HCT116 (cell line): ENCODE results near the gene SLFNL1. TPM values are rescaled to one million over a fixed set of nuclear protein-coding genes. Genes with fewer than 3 reads are reported as not detected.

Experiments
- ATAC-seq: fragments of 200-7000 bp; cut with Tn5 transposase; 2 replicates; pipeline ENCODE4 v1.9.1; 2020; ENCODE audit warnings: mild to moderate bottlenecking, moderate library complexity
- BruUV-seq: library from RNA; stranded (reverse); fragments of 400-500 nt; replicated peaks from 2 replicates; lab custom pipeline; 2021; lab: Mats Ljungman, UMichigan
- CTCF ChIA-PET: fragments of 300-600 bp; sonication (Branson Sonifier 250); formaldehyde crosslinking; loops from one replicate; lab custom pipeline; 2021; ENCODE audit warnings: antibody characterized with exemption; lab: Charles Lee
- POLR2A ChIA-PET: fragments of 300-600, 350-600 bp; sonication (Branson Sonifier 250); formaldehyde crosslinking; loops from one replicate; lab custom pipeline; 2021; ENCODE audit warnings: antibody characterized with exemption; lab: Charles Lee
- RAD21 ChIA-PET, 2 experiments: fragments of 300-600 bp; sonication (Branson Sonifier 250); formaldehyde crosslinking; loops; one replicate each; lab custom pipeline; 2023; ENCODE audit warnings: low total read pairs in 2 of 2; ENCODE audit not compliant: uncharacterized antibody in 2 of 2, unreplicated experiment in 2 of 2, low non-redundant PET in 1 of 2; lab: Charles Lee
- DNase-seq: peaks from one replicate; pipeline ENCODE4 v3.0.0-alpha.2; 2010; ENCODE audit warnings: low read depth, low spot score
- H2AFZ ChIP-seq: fragments of 200-600 bp; shearing (Covaris generic), sonication (generic); 2 replicates; pipeline ENCODE4 v1.6.1; 2017; ENCODE audit warnings: low read depth, mixed run types, mixed read lengths, antibody characterized with exemption, low read length; ENCODE audit not compliant: poor library complexity, severe bottlenecking
- H3K27ac ChIP-seq: 2 replicates; pipeline ENCODE4 v1.5.1; 2012; ENCODE audit warnings: low read depth, low read length
- H3K27me3 ChIP-seq: fragments of 200-600 bp; sonication (generic); 2 replicates; pipeline ENCODE4 v1.6.1; 2016; ENCODE audit warnings: mixed run types, low read length, mixed read lengths; ENCODE audit not compliant: insufficient read depth
- H3K36me3 ChIP-seq, 2 experiments: fragments of 200-500 bp in 1 of 2; fragments of 200-600 bp in 1 of 2; sonication (Bioruptor generic) in 1 of 2; sonication (generic) in 1 of 2; 2 replicates each; pipeline versions ENCODE4 v1.5.1 to v1.6.1; 2014 to 2016; ENCODE audit warnings: low read length in 2 of 2, inconsistent platforms in 1 of 2, mixed read lengths in 1 of 2, mixed run types in 1 of 2; ENCODE audit not compliant: insufficient read depth in 2 of 2, control insufficient read depth in 1 of 2
- H3K4me1 ChIP-seq, 2 experiments: fragments of 200-600 bp in 1 of 2; sonication (generic) in 1 of 2; 2 replicates each; pipeline versions ENCODE4 v1.5.1 to v1.6.1; 2012 to 2017; ENCODE audit warnings: low read length in 2 of 2, inconsistent platforms in 1 of 2, mild to moderate bottlenecking in 1 of 2, mixed read lengths in 1 of 2, mixed run types in 1 of 2, moderate library complexity in 1 of 2; ENCODE audit not compliant: insufficient read depth in 2 of 2, control insufficient read depth in 1 of 2
- H3K4me2 ChIP-seq: fragments of 200-600 bp; sonication (generic); 2 replicates; pipeline ENCODE4 v1.6.1; 2017; ENCODE audit warnings: mixed run types, low read length, mixed read lengths
- H3K4me3 ChIP-seq, 2 experiments: fragments of 200-600 bp in 1 of 2; sonication (generic) in 1 of 2; replicated peaks in 1 of 2; 2 replicates each; pipeline ENCODE4 v1.5.1; 2011 to 2016; ENCODE audit warnings: low read length in 2 of 2, control low read depth in 1 of 2, low read depth in 1 of 2, mild to moderate bottlenecking in 1 of 2, mixed read lengths in 1 of 2, mixed run types in 1 of 2
- H3K79me2 ChIP-seq: fragments of 200-600 bp; sonication (generic); 2 replicates; pipeline ENCODE4 v1.6.1; 2017; ENCODE audit warnings: mild to moderate bottlenecking, mixed run types, low read length, moderate library complexity, mixed read lengths; ENCODE audit not compliant: insufficient read depth
- H3K9ac ChIP-seq: fragments of 200-600 bp; sonication (generic); 2 replicates; pipeline ENCODE4 v1.6.1; 2016; ENCODE audit warnings: low read length, mixed read lengths
- H3K9me2 ChIP-seq: fragments of 200-600 bp; sonication (generic), shearing (Covaris generic); 2 replicates; pipeline ENCODE4 v1.6.1; 2017; ENCODE audit warnings: mixed run types, mild to moderate bottlenecking, moderate library complexity; ENCODE audit not compliant: insufficient read depth
- H3K9me3 ChIP-seq, 2 experiments: fragments of 200-500 bp in 1 of 2; fragments of 200-600 bp in 1 of 2; sonication (Bioruptor generic) in 1 of 2; sonication (generic) in 1 of 2; 2 replicates each; pipeline ENCODE4 v1.6.1; 2014 to 2017; ENCODE audit warnings: low read length in 2 of 2, mixed read lengths in 2 of 2, inconsistent platforms in 1 of 2, low read depth in 1 of 2, mild to moderate bottlenecking in 1 of 2, mixed run types in 1 of 2, moderate library complexity in 1 of 2; ENCODE audit not compliant: control insufficient read depth in 1 of 2, insufficient read depth in 1 of 2
- H4K20me1 ChIP-seq: fragments of 200-600 bp; sonication (generic), shearing (Covaris generic); 2 replicates; pipeline ENCODE4 v1.6.1; 2017; ENCODE audit warnings: mixed run types, mild to moderate bottlenecking, moderate library complexity; ENCODE audit not compliant: insufficient read depth
- EGR1 ChIP-seq: IDR thresholded peaks from 2 replicates; pipeline ENCODE4 v1.6.1; 2012; ENCODE audit warnings: low read depth
- EZH2phosphoT487 ChIP-seq: fragments of 200-600 bp; IDR thresholded peaks from 2 replicates; pipeline ENCODE4 v1.6.1; 2018; ENCODE audit warnings: antibody characterized with exemption, borderline replicate concordance
- FOSL1 ChIP-seq: IDR thresholded peaks from 2 replicates; pipeline ENCODE4 v1.6.1; 2012; ENCODE audit warnings: low read depth
- MAX ChIP-seq: IDR thresholded peaks from 2 replicates; pipeline ENCODE4 v1.6.1; 2012
- POLR2AphosphoS5 ChIP-seq: IDR thresholded peaks from 2 replicates; pipeline ENCODE4 v1.6.1; 2011; ENCODE audit warnings: mild to moderate bottlenecking, low read depth, low read length, moderate library complexity
- RAD21 ChIP-seq: IDR thresholded peaks from 2 replicates; pipeline ENCODE4 v1.6.1; 2012; ENCODE audit warnings: low read depth, mild to moderate bottlenecking
- SIN3A ChIP-seq: IDR thresholded peaks from 2 replicates; pipeline ENCODE4 v1.6.1; 2012; ENCODE audit warnings: low read depth
- SP1 ChIP-seq: IDR thresholded peaks from 2 replicates; pipeline ENCODE4 v1.6.1; 2012; ENCODE audit warnings: low read depth
- TCF7L2 ChIP-seq: IDR thresholded peaks from 2 replicates; pipeline ENCODE4 v1.7.0; 2011; ENCODE audit warnings: borderline replicate concordance, inconsistent platforms; ENCODE audit not compliant: insufficient read depth, insufficient read length; ENCODE audit errors: extremely low read depth
- YY1 ChIP-seq: IDR thresholded peaks from 2 replicates; pipeline ENCODE4 v1.6.1; 2011; ENCODE audit warnings: low read length, low read depth, moderate library complexity, mild to moderate bottlenecking; ENCODE audit not compliant: insufficient replicate concordance; ENCODE audit errors: extremely low read depth
- intact Hi-C: fragments of 100-400 bp; cut with micrococcal nuclease; formaldehyde crosslinking; loops from 2 replicates; pipeline ENCODE4 v1.10.0; 2022
- total RNA-seq: library from RNA; stranded (reverse); gene quantifications from one replicate; pipeline ENCODE4 v1.2.1, GENCODE V29; 2021; ENCODE audit not compliant: unreplicated experiment

The SLFNL1 gene
- total RNA-seq, 1 experiment from 2014 or later, result 0.20 TPM

DNA sequence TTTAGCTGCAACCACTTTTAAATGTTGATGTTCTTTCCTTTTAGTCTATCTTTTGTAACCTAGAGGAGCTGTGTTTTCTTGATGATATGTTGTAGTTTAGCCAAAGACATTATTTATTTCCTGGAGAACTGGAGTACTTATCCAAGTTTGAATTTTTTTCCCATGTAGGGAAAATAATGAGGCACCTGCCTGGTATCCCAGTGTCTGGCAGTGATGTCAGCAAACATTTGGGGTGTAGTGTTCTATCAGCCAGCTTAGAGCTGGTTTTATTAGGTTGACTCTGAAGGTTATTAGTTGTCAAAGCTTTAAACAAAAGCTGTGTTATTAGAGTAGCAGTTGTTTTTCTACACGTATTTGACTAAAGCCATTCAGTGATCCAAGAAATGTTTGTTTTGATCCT is 38.8 kb downstream of the SLFNL1 start:
- Histone ChIP-seq H3K79me2 (peaks cover 78% of the 10 kb centered on the region), H3K4me3 (no peak overlapping the region), H3K27ac (no peak overlapping the region), H3K9me3 (no peaks in the 10 kb centered on the region), H4K20me1 (peaks cover 22% of the 10 kb centered on the region; the same call in 1 of the 2 replicates), H3K9me2 (no peaks in the 10 kb centered on the region), H2AFZ (no peak overlapping the region), H3K9ac (no peak overlapping the region), H3K27me3 (no peaks in the 10 kb centered on the region), H3K4me2 (no peak overlapping the region), H3K36me3 (peaks cover 39 to 50% of the 10 kb centered on the region in 2 experiments), H3K4me1 (peaks cover 7 to 23% of the 10 kb centered on the region in 2 experiments; a peak in 3 of 4 replicates)
- DNase-seq (no peak), ATAC-seq (no peak)
- RAD21 ChIA-PET, result no interaction called here
- BruUV-seq, result no TSS peak
- intact Hi-C loops, result no loop called here
- CTCF ChIA-PET, result interaction anchor here (0.8 kb wide), 1 partner anchor 21 kb away, joined by 3 read pairs; no protein-coding TSS in a partner anchor
- POLR2A ChIA-PET, result no interaction called here
- TF ChIP-seq TCF7L2 (no peak), SIN3A (no peak), EGR1 (no peak), POLR2AphosphoS5 (no peak), MAX (no peak), SP1 (no peak), EZH2phosphoT487 (no peak), RAD21 (no peak), FOSL1 (no peak), YY1 (no peak)
